RCC 7860 (cell line): ENCODE measurements around the gene GRK4.
"Not testable (repeated sequence)": the region's sequence is repeated elsewhere in the genome, so short reads cannot be mapped to it uniquely, and the experiment has no call there.

Source experiments
- DNase-seq: peaks from one replicate; pipeline ENCODE4 v3.0.0-alpha.2; 2015; ENCODE audit warnings: low spot score
- FAIRE-seq: peaks from 2 replicates; lab custom pipeline; 2012; peaks lifted over from hg19 to GRCh38; lab: Jason Lieb, UNC

Gene GRK4

GRCh38 chr4:2963175-2963965 lies at the start of gene GRK4, which contains the start of gene NOP14:
Gene GRK4, plus strand, starts transcription at chr4:2963571. Its CDS starts 500 bp downstream, at chr4:2964071.
Gene NOP14, minus strand, starts transcription at chr4:2963406. Its CDS starts 87 bp downstream, at chr4:2963319.
- peak; percentile 95 for DNase-seq
- FAIRE-seq, result peak; percentile 57

- no peak for FAIRE-seq
- no peak for DNase-seq
Observed at GRCh38 chr4:2914256-2915126, 48.9 kb upstream of the GRK4 start.

DNA sequence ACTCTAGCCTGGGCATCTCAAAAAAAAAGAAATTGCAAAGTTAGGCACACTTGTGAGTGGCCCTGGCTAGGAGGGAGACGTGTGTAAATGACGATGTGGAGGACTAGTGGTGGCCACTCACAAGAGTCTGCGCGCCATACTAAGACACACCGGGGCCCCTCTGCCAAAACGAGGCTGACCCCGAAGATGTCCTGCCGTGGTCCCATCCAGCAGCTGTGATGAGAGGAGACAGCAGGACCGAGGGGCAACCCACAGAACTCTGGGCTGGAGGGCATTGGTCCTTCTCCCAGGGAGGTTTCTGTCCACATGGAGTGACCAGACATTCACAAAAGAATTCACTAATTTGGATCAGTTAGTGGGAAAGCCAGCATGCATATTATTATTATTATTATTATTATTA lies 47.6 kb upstream of the GRK4 start:
- FAIRE-seq (no peak), DNase-seq (no peak)

- not testable (repeated sequence) for DNase-seq, FAIRE-seq
Observed at GRCh38 chr4:2916696-2917095, 46.7 kb upstream of the GRK4 start.

DNA sequence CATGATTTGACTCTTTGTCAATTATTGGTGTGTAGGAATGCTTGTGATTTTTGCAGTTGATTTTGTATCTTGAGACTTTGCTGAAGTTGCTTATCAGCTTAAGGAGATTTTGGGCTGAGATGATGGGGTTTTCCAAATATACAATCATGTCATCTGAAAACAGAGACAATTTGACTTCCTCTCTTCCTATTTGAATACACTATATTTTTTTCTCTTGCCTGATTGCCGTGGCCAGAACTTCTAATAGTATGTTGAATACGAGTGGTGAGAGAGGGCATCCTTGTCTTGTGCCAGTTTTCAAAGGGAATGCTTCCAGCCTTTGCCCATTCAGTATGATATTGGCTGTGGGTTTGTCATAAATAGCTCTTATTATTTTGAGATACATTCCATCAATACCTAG lies 45.1 kb upstream of the GRK4 start:
- not testable (repeated sequence) for FAIRE-seq

GRCh38 chr4:2918714-2919113 lies 44.7 kb upstream of the GRK4 start:
- not testable (repeated sequence) for DNase-seq, FAIRE-seq

More for the DNA sequence above, 45.1 kb upstream of the GRK4 start:
- DNase-seq, result not testable (repeated sequence)

DNA sequence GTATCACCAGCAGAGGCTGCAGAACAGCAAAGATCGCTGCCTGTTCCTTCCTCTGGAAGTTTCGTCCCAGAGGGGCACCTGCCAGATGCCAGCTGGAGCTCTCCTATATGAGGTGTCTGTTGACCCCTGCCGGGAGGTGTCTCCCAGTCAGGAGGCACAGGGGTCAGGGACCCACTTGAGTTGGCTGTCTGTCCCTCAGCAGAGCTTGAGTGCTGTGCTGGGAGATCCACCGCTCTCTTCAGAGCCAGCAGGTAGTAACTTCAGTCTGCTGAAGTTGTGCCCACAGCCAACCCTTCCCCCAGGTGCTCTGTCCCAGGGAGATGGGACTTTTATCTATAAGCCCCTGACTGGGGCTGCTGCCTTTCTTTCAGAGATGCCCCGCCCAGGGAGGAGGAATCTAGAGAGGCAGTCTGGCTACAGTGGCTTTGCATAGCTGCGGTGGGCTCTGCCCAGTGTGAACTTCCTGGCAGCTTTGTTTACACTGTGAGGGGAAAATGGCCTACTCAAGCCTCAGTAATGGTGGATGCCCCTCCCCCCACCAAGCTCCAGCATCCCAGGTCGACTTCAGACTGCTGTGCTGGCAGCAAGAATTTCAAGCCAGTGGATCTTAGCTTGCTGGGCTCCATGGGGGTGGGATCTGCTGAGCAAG lies 40.8 kb upstream of the GRK4 start:
- not testable (repeated sequence) for DNase-seq, FAIRE-seq

DNA sequence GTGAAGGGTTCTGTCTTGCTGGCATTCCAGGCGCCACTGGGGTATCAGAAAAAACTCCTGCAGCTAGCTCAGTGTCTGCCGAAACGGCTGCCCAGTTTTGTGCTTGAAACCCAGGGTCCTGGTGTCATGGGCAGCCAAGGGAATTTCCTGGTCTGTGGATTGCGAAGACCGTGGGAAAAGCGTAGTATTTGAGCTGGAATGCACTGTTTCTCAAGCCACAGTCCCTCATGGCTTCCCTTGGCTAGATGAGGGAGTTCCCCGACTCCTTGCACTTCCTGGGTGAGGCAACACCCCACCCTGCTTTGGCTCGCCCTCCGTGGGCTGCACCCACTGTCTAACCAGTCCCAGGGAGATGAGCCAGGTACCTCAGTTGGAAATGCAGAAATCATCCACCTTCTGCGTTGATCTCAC lies 40.2 kb upstream of the GRK4 start:
- FAIRE-seq, result no peak
- DNase-seq, result no peak

- DNase-seq, result no peak
- no peak for FAIRE-seq
Observed at GRCh38 chr4:2923668-2924173, 39.6 kb upstream of the GRK4 start.

DNA sequence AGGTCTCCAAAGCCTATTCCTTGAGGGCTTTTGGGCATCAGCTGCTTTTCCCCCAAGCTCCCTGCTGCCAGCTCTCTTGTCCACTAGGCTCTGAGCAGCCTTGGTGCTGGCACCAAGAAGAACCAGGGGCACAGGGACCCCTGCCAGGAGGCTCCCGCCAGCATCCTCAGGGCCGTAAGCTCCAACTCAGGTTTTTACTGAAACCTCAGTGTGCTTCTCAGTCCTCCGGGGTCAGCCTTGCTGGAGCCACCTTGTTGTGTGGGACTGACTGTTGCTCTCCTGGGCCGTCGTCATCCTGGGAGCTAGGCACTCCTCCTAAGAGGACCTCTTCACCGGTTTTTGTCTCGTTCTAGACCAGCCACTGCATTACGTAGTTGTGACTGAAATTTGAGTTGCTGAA lies 39.1 kb upstream of the GRK4 start:
- no peak for FAIRE-seq

DNA sequence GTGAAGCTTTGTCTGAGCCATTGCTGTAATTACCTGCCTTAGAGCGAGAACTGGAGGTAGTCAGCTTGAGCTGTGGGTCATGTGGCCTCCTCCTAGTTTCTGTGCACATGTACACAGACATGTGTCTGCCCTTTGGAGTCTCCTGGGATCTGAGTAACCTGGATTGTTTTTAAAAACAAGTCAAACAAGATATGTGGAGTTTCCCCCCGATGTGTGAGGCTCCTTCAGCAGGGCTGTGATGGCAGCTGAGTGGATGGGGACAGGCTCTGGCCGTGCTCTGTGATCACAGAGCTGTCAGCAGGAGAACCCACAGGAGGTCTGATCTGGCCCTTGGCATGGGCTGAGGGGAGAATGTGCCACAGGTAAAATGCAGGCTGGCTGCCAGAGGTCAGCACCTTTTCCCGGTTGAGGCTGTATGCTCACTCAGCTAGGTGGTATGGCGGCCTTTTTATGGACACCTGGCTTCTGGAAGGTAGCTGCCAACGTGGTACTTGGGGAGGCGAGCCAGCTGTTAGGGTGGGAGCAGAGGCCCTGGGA lies 38.5 kb upstream of the GRK4 start:
- DNase-seq, result no peak
- no peak for FAIRE-seq

More for the DNA sequence above, 39.1 kb upstream of the GRK4 start:
- DNase-seq, result no peak

GRCh38 chr4:2925496-2925895 lies 37.9 kb upstream of the GRK4 start:
- DNase-seq (no peak), FAIRE-seq (no peak)

DNA sequence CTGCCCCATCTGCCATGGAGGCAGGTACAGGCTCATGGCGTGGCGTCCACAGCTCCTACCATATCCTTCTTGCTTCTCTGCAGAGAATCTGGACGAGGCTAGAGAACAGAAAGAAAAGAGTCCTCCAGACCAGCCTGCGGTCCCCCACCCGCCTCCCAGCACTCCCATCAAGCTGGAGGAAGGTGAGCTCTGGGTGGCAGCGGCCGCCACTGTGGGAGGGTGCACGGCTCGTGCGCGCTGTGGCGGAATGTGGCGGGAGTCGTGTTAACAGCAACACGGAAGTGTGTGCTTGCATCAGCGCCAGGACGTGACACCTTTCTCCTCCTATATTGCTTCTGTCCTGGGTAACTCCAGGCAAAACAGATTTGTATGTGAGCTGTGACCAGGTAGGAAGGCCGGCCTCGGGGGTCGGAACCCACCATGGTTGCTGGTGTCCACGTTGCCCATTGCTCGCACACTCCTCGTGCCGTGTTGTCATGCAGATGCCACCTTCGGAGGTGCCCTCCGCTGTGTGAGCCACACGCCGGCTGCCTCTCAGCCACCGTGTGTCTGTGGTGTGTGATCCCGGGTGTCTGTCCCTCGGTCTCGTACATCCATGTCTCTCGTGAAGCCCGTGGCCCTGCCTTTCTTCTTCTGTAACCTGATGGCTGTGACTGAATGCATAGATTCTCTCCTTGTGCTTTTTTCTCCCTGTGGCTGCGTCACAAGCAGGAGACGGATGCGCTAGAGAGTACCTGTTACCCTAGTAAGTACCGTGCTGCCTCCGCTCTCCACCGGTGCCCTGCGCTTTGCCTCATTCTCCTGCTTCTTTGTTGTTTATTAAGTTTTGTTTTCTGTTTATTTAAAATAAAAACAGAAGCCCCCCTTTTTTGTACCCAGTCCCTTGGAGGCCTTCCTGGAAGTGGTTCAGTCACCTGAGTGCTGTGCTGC lies 37.2 kb upstream of the GRK4 start:
- DNase-seq, result no peak
- no peak for FAIRE-seq

GRCh38 chr4:2927016-2927695 lies 36.2 kb upstream of the GRK4 start:
- DNase-seq (no peak), FAIRE-seq (no peak)

DNA sequence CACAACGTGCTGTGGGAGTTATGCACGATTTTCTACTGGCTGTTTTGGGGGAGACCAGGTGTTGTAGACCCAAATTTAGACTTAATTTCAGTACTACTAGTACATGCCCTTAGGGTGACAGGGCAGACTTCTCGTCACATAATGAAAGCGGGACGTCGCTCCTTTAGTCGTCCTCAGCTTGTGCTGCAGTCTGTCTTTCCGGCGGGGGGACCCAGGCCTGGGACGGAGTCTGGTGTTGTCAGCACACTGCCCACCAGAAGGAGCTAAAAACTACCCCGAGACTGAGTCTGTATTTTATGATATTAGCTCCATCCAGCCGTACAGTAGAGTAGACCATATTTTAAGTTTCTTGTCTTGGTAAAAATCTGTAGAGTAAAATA lies 35.7 kb upstream of the GRK4 start:
- no peak for DNase-seq

DNA sequence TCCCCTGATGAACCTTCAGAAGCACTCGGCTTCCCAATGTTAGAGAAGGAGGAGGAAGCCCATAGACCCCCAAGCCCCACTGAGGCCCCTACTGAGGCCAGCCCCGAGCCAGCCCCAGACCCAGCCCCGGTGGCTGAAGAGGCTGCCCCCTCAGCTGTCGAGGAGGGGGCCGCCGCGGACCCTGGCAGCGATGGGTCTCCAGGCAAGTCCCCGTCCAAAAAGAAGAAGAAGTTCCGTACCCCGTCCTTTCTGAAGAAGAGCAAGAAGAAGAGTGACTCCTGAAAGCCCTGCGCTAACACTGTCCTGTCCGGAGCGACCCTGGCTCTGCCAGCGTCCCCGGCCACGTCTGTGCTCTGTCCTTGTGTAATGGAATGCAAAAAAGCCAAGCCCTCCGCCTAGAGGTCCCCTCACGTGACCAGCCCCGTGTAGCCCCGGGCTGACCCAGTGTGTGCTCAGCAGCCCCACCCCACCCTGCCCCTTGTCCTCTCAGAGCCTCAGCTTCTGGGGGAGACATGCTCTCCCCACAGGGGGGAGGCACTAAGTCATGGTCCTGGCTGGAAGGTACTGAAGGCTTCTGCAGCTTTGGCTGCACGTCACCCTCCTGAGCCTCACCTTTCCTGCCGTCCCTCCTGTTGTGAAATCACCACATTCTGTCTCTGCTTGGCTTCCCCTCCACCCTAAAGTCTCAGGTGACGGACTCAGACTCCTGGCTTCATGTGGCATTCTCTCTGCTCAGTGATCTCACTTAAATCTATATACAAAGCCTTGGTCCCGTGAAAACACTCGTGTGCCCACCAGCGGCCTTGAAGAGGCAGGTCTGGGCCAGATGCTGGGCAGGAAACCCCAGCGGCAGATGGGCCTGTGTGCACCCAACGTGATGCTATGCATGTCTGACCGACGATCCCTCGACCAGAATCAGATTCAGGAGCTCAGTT lies 34.9 kb upstream of the GRK4 start:
- DNase-seq (no peak), FAIRE-seq (no peak)

More for the DNA sequence above, 35.7 kb upstream of the GRK4 start:
- FAIRE-seq, result no peak

DNA sequence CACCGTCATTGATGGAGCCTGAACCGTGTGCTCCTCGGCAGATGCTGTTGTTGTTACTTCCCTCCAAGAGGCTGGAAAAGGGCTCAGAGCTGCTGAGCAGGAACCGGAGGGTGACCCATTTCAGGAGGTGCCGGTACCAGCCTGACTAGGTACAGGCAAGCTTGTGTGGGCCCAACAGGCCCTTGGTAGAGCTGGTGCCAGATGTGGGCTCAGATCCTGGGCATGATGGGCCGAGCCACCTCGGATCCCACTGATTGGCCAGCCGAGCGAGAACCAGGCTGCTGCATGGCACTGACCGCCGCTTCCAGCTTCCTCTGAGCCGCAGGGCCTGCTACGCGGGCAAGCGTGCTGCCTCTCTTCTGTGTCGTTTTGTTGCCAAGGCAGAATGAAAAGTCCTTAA lies 33.9 kb upstream of the GRK4 start:
- FAIRE-seq (no peak), DNase-seq (no peak)
